Fibroblast of skin of back (primary cell): ENCODE results near the gene LY6G5B.

Experiments
- DNase-seq: peaks from one replicate; pipeline ENCODE4 v3.0.0-alpha.2; 2013

The LY6G5B gene

DNA sequence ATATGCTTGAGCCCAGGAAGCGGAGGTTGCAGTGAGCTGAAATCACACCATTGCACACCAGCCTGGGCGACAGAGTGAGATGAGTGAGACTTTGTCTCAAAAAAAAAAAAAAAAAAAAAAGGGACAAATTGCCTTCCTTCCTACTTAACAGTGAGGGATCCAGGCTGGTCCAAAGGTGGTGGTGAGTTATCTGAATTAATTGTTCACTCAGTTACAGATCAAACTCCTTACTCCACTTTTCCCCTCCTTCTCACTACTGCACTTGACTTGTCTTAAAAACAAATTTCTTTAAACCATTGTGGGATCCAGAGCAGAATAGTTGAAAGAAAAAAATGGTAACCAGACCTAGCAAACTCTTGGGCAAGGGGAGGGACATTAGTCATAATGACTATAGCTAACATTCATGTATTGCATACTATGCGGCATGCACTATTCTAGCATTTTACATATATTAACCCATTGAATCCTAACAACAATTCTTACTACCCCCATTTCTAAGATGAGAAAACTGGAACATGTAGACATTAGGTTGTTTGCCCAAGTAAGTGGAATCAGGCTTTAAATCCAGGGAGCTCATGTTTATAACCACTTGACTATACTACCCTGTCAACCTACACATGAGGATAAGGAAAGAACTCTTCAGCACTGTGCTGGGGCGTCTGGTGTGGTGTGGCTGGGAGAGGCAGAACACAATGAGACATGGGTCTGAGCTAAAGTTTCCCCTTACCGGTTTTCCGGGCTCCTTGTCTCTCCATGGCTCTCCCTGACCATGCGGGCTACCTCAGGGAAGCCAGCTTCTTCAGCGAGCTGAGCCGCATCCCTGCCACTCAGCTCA, 6.4 kb upstream of the LY6G5B start:
- peak; percentile 60 for DNase-seq

- peak; percentile 91 for DNase-seq
Measured at GRCh38 chr6:31663961-31664789, 5.6 kb upstream of the LY6G5B start.

GRCh38 chr6:31664790-31665500, 4.8 kb upstream of the LY6G5B start, which contains the start of gene GPANK1:
GPANK1 (minus strand) TSS chr6:31664997; CDS start chr6:31664478, 519 bp downstream.
- peak; percentile 91 for DNase-seq

DNA sequence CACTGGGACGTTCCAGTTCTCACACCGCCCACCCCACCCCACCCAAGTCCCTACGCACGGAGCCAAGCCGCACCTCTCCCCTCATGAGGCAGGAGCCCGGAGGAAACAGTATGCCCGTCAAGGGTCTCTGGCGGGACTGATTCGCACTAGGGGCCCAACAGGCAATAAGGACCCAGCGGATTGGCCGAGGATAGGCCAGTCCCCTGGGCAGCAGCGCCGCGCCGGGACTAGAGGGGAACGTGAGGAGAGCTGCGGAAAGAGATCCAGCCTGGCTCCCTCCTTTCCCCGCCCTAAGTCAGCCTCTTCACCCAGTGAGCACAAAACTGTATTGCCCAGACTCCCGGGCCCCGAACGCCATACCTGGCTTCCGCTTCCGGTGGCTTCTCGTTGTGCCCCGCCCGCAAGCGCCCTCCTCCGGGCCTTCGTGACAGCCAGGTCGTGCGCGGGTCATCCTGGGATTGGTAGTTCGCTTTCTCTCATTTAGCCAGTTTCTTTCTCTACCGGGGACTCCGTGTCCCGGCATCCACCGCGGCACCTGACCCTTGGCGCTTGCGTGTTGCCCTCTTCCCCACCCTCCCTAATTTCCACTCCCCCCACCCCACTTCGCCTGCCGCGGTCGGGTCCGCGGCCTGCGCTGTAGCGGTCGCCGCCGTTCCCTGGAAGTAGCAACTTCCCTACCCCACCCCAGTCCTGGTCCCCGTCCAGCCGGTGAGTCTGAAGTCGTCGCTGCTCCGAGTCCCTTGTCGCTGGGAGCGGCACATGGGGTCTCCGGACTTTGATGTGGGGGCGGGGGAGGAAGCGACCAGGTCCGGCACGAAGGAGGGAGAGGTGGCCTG, 4.1 kb upstream of the LY6G5B start, which contains the start of gene CSNK2B:
Gene CSNK2B (plus strand): TSS at position 580 of the 836 bp plus-strand sequence. CDS start 752 bp downstream, outside the sequence.
- DNase-seq = peak; percentile 98

DNA sequence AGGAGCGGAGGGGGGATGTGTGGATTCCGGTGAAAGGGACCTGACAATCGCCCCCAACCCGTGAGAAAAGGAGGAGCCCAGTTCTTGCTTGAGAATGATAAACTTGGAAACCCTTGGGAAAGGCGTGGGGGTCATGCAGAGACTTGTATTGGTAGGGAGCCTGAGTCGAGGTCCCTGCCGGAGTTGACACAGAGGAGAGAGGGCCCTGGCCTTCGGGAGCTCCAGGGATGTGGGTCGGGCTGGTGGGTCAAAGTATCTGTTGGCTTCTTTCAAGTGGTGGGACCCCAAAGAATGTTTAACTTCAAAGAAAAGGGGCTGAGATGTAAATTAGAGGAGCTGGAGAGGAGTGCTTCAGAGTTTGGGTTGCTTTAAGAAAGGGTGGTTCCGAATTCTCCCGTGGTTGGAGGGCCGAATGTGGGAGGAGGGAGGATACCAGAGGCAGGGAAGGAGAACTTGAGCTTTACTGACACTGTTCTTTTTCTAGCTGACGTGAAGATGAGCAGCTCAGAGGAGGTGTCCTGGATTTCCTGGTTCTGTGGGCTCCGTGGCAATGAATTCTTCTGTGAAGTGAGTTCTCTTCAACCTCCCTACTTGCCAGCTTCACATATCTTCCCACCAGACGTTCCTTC, 3.3 kb upstream of the LY6G5B start:
- no peak for DNase-seq

GRCh38 chr6:31676322-31676903, 6.6 kb downstream of the LY6G5B start:
- DNase-seq = no peak

DNA sequence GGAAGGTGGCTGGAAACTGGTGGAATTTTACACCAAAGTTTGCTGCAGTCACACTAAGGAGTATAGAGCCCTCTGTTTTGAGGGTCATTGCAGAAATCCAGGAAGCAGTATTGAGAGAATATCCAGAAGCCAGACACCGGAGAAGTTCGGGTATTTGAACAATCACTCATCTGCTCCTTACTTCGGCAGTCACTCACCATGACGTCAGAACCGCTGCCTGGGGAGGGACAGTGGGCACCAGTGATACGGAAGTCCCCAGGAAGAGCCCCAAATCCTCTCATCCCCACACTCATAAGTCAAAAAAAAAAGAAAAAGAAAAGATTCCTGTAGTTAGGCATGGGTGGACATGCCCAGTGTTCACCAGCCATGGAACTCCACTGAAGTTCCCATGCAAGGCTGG, 7.1 kb downstream of the LY6G5B start:
- no peak for DNase-seq

GRCh38 chr6:31677955-31678354, 8.2 kb downstream of the LY6G5B start:
- DNase-seq = no peak

- DNase-seq = peak; percentile 80
Measured at GRCh38 chr6:31680226-31681134, 10.7 kb downstream of the LY6G5B start, which contains the start of gene LY6G5C. LY6G5C (minus strand) TSS chr6:31681067; CDS start chr6:31680373, 694 bp downstream.

GRCh38 chr6:31681135-31681671, 11.4 kb downstream of the LY6G5B start:
- DNase-seq = peak; percentile 50

GRCh38 chr6:31683591-31683990, 13.8 kb downstream of the LY6G5B start:
- no peak for DNase-seq

DNA sequence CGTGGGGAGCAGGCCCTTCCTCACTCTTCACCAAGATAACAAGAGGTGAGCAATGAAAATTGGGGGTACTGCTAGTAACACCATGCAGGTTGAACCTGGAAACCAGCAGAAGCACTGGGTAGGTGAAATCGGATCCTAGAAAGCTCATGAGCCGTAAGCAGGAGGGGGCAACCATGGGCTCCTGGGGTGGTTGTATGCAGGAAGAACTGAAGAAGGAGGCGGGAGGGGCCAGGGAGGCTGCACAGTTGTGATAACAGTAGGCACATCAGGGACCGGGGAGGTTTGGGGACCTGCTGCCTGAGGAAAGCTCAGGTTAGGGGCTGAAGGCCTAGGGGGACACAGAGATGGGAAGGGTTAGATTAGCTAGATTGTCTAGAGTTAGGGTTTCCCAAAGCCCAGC, 16.7 kb downstream of the LY6G5B start:
- no peak for DNase-seq

- DNase-seq = no peak
Measured at GRCh38 chr6:31687321-31687720, 17.5 kb downstream of the LY6G5B start.

DNA sequence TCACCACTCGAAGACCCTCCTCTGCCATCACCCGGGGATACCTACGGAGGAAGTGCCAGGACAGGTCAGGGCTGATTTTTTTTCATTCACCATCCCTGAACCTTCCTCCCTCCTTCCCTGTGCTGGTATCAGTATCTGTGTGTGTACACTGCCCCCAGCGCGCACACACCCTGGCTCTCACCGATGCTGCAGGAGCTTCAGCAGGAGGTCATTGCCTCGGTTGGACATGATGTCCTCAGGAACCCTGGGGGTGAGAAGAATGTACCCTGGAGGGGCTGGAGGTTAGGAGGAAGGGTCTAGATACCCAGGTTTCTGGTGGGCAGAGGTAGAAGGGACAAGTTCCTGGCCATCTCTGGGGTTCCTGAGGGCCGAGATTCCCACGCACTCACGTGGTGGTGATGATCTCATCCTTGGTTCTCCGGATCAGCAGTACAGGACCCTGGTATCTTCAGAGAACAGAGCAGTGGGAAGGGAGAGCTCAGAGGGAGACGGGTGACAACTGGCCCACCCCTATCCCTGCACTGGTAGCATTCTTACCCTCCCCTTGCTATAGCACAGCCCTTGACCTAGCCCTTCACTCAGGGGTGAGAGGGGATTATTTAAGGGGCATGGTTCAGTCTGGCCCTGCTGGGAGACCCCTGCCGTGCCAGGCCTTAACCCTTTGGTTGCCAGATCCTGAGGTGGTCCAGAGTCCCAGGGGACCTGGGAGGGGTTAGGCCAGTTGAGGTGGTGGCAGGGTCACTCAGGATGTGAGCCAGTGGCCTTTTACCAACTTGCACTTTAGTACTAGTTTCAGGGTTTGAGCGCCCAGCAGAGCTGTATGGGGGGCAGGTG, 18.3 kb downstream of the LY6G5B start:
- DNase-seq = no peak

GRCh38 chr6:31689249-31690110, 19.7 kb downstream of the LY6G5B start:
- DNase-seq = no peak

- DNase-seq = no peak
Measured at GRCh38 chr6:31690231-31691077, 20.7 kb downstream of the LY6G5B start.
